Measurements from ENCODE around the gene KIAA0319L.

KIAA0319L gene

DNA sequence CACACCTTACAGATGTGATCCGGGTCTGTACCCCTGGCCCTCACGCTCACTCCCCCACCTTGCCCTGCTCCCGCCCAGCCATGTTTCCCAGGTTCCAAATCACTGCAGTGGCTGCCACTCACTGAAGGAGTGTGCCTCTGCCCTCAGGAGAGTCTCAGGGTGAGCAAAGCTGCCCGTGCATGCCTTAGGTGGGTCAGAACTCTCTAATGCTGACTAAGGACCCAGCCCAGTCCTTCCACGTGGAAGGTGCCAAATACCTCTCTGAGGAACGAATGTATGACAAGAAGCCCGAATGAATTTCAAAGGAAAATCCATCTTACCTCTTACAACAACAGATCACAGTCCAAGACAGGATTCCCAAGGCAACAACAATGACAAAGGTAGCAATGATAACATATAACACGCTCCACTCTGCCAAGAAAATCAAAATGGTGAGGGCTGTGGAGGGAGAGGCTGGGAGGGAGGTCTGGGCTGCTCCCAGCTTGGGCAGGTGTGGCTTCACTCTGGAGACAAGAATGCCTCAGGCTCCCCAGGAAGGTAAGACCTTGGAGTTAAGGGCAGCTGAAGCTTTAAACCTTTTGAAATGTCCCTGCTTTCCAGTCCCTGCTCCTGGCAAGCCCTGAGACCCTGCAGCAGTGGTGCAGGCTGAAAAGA lies 115.2 kb downstream of the KIAA0319L start:
- no peak for DNase-seq

- DNase-seq: no peak
Observed at GRCh38 chr1:35439626-35440025, 117.6 kb downstream of the KIAA0319L start.

- DNase-seq: no peak
Observed at GRCh38 chr1:35437200-35437599, 120.0 kb downstream of the KIAA0319L start.

- no peak for DNase-seq
Observed at GRCh38 chr1:35436078-35436477, 121.1 kb downstream of the KIAA0319L start.

GRCh38 chr1:35434703-35435102 lies 122.5 kb downstream of the KIAA0319L start:
- no peak for DNase-seq

GRCh38 chr1:35433714-35434113 lies 123.5 kb downstream of the KIAA0319L start:
- DNase-seq: no peak

- DNase-seq: no peak
Observed at GRCh38 chr1:35432231-35432630, 125.0 kb downstream of the KIAA0319L start.

DNA sequence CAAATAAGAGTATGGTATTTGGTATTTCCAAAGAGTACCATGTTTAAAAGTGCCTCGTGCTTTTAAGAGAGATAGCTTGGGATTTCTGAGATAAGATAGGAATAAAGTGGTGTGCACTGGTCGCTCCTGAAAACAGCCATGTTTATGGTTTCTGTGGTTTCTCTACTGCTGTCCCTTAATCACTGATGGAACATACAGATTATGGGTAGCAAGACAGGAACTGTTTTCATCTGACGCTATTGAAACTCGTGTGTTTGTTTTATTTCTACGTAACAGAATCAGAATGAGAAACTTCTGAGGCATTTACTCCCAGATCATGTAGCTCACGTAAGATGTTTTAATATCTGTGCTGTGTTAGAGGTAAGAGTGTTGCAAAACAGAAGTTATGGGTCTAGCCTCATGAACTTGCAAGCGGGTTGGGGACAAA lies 126.0 kb downstream of the KIAA0319L start:
- no peak for DNase-seq

- DNase-seq: no peak
Observed at GRCh38 chr1:35430762-35431161, 126.4 kb downstream of the KIAA0319L start.

DNA sequence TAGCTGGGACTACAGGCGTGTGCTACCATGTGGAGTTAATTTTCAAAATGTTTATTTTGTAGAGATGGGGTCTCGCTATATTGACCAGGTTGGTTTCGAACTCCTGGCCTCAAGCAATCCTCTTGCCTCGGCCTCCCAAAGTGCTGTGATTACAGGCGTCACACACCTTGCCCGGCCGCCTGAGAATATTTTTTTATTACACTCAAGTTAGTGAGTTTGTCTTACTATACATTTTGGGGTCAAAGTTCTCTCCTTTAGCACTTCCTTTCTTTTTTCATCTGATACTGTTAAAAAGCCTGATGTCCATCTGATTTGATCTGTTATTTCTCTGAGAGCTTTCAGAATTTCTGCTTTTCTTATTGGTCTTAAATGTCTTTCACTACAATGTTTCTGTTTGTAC lies 128.8 kb downstream of the KIAA0319L start:
- no peak for DNase-seq

- DNase-seq: no peak
Observed at GRCh38 chr1:35426097-35426586, 131.1 kb downstream of the KIAA0319L start.

DNA sequence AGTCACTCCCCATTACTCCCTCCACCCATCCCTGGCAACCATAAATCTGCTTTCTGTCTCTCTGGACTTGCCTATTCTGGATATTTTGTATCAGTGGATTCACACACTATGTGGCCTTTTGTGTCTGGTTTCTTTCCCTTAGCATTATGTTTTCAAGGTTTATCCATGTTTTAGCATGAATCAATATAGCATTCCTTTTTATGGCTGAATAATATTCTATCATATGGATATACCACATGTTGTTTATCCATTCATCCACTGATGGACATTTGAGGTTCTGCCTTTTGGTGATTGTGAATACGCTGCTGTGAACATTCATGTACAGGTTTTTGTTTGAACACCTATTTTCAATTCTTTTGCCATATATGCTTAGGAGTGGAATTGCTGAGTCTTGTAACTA lies 148.3 kb downstream of the KIAA0319L start:
- no peak for DNase-seq

DNA sequence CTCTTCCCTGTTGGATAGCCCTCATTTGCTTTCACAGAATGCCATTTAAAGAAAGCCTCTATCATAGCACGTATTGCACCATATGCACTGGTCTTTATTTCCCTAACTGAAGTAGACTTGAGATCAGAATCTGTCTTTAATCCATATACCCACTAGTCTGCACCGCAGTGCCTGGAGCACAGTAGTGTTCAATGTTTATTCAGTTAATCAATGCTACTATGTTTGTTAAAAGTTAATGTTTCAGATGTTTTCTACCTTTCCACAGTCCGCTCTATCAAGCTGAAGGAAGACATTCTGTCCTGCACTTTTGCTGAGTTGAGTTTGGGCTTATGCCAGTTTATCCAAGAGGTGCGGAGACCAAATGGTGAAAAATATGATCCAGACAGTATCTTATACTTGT lies 149.5 kb downstream of the KIAA0319L start:
- no peak for DNase-seq

DNA sequence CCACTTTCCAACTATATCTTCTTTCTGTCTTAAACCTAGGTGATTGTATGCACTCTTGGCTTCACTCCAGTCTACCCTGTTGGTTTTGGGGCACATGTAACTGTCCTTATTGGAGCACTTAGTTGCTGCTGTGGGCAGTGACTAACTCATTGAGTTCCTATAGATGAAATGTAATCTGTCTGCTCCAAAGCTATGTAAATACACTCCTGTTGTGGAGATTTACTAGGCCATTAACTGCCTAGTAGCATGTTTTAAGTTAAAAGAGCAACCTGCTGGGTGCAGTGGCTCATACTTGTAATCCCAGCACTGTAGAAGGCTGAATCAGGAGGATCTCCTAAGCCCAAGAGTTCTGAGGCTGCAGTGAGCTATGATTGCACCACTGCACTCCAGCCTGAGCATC lies 151.1 kb downstream of the KIAA0319L start:
- no peak for DNase-seq

DNA sequence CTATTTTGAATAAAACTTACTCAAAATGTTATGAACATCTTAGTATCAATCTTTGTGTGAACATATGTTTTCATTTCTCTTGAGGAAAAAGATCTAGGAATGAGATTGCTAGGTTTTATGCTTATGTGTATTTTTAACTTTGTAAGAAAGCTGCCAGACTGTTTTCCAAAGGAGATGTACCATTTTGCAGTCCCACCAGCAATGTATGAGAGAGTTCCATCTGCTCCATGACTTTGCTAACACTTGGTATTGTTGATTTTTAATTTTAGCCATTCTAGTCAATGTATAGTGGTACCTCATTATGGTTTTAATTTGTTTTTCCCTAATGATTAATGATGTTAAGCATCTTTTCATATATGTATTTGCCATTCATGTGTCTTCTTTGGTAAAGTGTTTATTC lies 156.2 kb downstream of the KIAA0319L start:
- DNase-seq: no peak

- no peak for DNase-seq
Observed at GRCh38 chr1:35398739-35399138, 158.5 kb downstream of the KIAA0319L start.

DNA sequence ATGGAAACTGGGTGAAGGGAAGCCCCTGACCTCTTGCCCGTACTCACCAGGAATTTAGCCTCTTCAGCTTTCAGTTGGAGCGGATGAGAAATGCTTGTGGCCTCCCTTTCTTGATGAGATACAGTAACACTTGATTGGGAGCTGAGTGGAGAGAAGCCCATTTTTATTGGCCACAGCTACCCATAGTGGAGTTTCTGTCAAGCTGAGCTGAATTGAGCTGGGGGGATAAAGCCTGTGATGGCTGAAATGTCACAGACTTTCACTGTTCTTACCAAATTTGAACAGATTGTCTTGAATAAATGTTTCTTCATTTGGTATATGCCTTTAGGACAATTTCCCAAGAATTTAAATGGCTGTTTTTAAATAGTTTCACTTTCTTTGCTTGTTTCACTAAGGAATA lies 162.8 kb downstream of the KIAA0319L start:
- no peak for DNase-seq

GRCh38 chr1:35390600-35391494 lies 166.4 kb downstream of the KIAA0319L start:
- DNase-seq: no peak

- DNase-seq: no peak
Observed at GRCh38 chr1:35386959-35387358, 170.2 kb downstream of the KIAA0319L start.

- no peak for DNase-seq
Observed at GRCh38 chr1:35386290-35386689, 170.9 kb downstream of the KIAA0319L start.

Data from CD4-positive, alpha-beta T cell treated with Interleukin-10 for 1 hour (primary cell).